GM18507 (cell line): ENCODE measurements around the gene RNF125.
A peak's percentile ranks its signal among the peaks of the same experiment; 100 is the strongest.
"Not testable (repeated sequence)": the region's sequence is repeated elsewhere in the genome, so short reads cannot be mapped to it uniquely, and the experiment has no call there.

Experiments
- DNase-seq: peaks from one replicate; pipeline ENCODE4 v3.0.0; 2011; ENCODE audit warnings: low read depth; ENCODE audit not compliant: insufficient read length; ENCODE audit errors: extremely low spot score
- FAIRE-seq: peaks from 2 replicates; lab custom pipeline; 2011; peaks lifted over from hg19 to GRCh38; lab: Jason Lieb, UNC

Gene RNF125

DNA sequence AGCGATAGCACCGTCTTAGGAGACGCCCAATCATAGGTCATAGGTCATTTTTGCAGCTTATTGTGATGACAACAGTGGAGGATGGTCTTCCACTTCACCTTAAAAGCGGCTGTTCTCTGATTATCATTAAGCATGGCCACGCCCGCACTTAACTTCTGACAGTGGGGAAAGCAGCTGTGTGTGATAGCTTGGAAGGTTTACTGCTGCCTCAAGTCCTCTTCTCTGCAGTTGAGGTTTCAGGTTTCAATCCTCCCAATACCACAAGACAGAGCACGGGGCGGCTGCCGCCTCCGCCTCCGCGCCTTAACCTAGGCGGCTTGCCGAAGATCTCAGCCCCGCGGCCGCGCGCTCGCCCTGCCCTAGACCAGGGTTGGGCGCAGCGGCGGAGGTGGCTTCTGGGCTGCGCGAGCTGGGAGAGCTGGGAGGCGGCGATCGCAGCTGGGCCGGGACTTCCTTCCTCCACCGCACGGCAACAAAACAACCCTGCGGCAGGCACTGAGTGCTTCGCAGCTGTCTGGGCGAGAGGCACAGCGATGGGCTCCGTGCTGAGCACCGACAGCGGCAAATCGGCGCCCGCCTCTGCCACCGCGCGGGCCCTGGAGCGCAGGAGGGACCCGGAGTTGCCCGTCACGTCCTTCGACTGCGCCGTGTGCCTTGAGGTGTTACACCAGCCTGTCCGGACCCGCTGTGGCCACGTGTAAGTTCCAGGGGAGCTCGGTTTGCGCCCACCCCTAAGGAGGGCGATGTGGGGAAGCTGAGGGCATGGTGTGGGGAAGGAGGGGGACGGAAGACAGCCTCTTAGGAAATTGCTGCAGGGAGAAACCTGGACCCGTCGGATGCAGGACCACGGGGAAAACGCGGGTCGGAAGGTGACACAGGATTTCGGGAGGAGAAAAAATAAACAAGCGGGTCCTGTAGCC is at the start of gene RNF125:
TSS of gene RNF125 (plus strand) at position 495 of the 920 bp plus-strand sequence. CDS start at position 534, 39 bp downstream.
- FAIRE-seq: peak; percentile 92
- peak; percentile 73 for DNase-seq

GRCh38 chr18:31970617-31971016 is 48.0 kb upstream of the RNF125 start:
- FAIRE-seq (no peak), DNase-seq (no peak)

- FAIRE-seq (no peak), DNase-seq (no peak)
Observed at GRCh38 chr18:31973929-31974546, 44.6 kb upstream of the RNF125 start.

GRCh38 chr18:31976242-31976641 is 42.4 kb upstream of the RNF125 start:
- DNase-seq: no peak
- no peak for FAIRE-seq

GRCh38 chr18:31977270-31977872 is 41.3 kb upstream of the RNF125 start:
- DNase-seq (no peak), FAIRE-seq (peak; percentile 69)

DNA sequence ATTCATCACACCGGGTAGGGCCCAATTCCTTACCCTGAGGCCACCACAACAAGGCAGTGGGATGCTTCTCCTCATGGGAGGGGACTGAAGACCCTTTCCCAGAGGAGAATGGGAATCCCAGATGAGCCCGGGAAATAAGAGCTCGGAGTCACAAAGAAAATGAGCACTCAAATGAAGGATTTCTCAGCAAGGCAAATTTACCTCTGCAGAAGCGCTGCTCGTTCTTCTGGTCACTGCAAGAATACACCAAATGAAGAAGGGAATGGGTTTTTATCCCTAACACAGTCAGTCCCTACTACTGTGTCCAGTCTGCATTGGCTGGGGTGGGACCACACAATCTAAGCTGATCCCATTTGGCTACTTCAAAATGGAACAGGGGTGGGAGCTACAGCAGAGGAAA is 40.0 kb upstream of the RNF125 start:
- FAIRE-seq (no peak), DNase-seq (no peak)

GRCh38 chr18:31979714-31980113 is 38.9 kb upstream of the RNF125 start:
- no peak for FAIRE-seq
- no peak for DNase-seq

DNA sequence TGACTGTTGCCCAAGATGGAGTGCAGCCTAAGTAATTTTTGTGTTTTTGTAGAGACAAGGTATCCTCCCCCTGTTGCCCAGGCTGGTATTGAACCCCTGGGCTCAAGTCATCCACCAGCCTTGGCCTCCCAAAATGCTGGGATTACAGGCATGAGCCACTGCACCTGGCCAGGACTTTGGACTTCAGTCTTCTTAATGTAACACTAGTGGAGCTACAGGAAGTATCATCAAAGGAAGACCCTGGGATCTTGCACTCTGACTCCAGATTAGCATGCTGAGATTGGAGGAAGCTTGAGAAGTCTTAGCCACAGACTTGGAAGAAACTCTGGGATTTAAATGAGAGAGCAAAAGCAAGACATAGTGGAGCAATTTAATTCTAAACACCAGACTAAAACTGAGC is 37.8 kb upstream of the RNF125 start:
- no peak for FAIRE-seq
- DNase-seq: no peak

GRCh38 chr18:31983020-31983419 is 35.6 kb upstream of the RNF125 start:
- FAIRE-seq (no peak), DNase-seq (no peak)

GRCh38 chr18:31983976-31984375 is 34.6 kb upstream of the RNF125 start:
- FAIRE-seq: no peak
- DNase-seq: no peak

GRCh38 chr18:31990823-31991222 is 27.8 kb upstream of the RNF125 start:
- DNase-seq (peak; percentile 33), FAIRE-seq (peak; percentile 62)

- no peak for FAIRE-seq
Observed at GRCh38 chr18:31996007-31996406, 22.6 kb upstream of the RNF125 start.

DNA sequence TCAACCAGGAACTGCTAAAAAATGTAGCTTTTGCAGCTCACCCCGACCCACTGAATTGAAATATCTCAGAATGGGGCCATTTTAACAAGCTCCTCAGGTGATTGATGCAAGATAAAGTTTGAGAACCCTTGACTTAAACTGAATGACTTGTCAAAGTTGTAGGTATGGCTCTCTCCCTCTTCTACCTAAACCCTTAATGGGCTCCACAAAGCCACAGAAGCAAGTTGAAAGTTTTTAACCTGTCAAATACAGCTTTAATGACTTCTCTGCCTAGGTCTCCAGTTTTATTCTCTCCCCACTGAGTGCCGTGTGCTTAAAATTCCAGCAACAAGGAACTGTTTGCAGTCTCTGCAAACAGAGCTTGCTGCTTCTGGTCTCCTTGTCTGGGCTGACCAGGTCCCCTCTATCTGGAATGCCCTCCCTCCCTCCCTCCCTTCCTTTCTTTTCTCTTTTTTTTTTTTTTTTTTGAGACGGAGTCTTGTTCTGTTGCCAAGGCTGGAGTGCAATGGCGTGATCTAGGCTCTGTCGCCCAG is 19.7 kb upstream of the RNF125 start:
- DNase-seq (no peak), FAIRE-seq (no peak)

More at GRCh38 chr18:31996007-31996406, 22.6 kb upstream of the RNF125 start:
- DNase-seq: no peak

- not testable (repeated sequence) for FAIRE-seq, DNase-seq
Observed at GRCh38 chr18:32001141-32001540, 17.5 kb upstream of the RNF125 start.

- not testable (repeated sequence) for DNase-seq, FAIRE-seq
Observed at GRCh38 chr18:32003822-32004221, 14.8 kb upstream of the RNF125 start.

DNA sequence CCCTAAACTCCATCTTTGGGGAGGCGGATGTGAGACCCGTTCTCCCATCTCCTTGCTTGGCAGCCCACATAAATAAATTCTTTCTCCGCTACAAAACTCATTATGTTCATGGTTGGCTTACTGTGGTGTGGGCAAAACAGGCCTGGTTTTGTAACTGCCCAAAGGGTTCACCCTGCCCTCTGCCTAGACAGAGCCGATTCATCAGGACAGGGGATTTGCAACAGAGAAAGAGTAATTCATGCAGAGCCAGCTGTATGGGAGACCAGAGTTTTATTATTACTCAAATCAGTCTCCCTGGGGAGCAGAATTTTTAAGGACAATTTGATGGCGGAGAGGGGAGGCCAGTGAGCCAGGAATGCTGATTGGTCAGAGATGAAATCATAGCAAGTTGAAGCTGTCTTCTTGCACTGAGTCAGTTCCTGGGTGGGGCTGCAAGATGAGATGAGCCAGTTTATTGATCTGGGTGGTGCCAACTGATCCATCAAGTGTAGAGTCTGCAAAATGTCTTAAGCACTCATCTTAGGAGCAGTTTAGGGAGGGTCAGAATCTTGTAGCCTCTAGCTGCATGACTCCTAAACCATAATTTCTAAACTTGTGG is 8.4 kb upstream of the RNF125 start:
- FAIRE-seq: no peak
- DNase-seq: no peak

- FAIRE-seq (no peak), DNase-seq (no peak)
Observed at GRCh38 chr18:32011193-32011592, 7.4 kb upstream of the RNF125 start.

- peak; percentile 67 for FAIRE-seq
- DNase-seq: peak; percentile 4
Observed at GRCh38 chr18:32019251-32019948, 775 bp downstream of the RNF125 start.
